CD14-positive monocyte (primary cell): ENCODE data around the gene SLC25A51. TPM values are rescaled to one million over a fixed set of nuclear protein-coding genes. Genes with fewer than 3 reads are reported as not detected.
A peak's percentile ranks its signal among the peaks of the same experiment; 100 is the strongest.
"Not testable (repeated sequence)": the region's sequence is repeated elsewhere in the genome, so short reads cannot be mapped to it uniquely, and the experiment has no call there.

Experiments
- DNase-seq, 3 donors: peaks; one replicate each; pipeline ENCODE4 v3.0.0-alpha.2; 2011 to 2022
- H2AFZ ChIP-seq: 2 replicates; pipeline ENCODE4 v1.6.0; 2012; ENCODE audit warnings: mild to moderate bottlenecking, low read depth, low read length, inconsistent platforms; ENCODE audit not compliant: insufficient read depth, poor library complexity, severe bottlenecking
- H3K27ac ChIP-seq, 2 donors: 1 replicate in 1 of 2; 2 replicates in 1 of 2; pipeline ENCODE4 v1.5.1; 2012 to 2013; ENCODE audit warnings: low read length in 2 of 2, control low read depth in 1 of 2, inconsistent platforms in 1 of 2, low read depth in 1 of 2, mild to moderate bottlenecking in 1 of 2
- H3K27me3 ChIP-seq, 2 donors: one replicate each; pipeline versions ENCODE4 v1.6.0 to v1.6.1; 2011 to 2013; ENCODE audit warnings: low read length in 2 of 2; ENCODE audit not compliant: control insufficient read depth in 2 of 2, insufficient read depth in 2 of 2
- H3K36me3 ChIP-seq, 2 donors: replicated peaks in 1 of 2; 1 replicate in 1 of 2; 2 replicates in 1 of 2; pipeline versions ENCODE4 v1.5.1 to v1.6.1; 2012 to 2013; ENCODE audit warnings: low read length in 2 of 2, control low read depth in 1 of 2, inconsistent platforms in 1 of 2, mild to moderate bottlenecking in 1 of 2; ENCODE audit not compliant: insufficient read depth in 2 of 2, control insufficient read depth in 1 of 2
- H3K4me1 ChIP-seq, 2 donors: 1 replicate in 1 of 2; 2 replicates in 1 of 2; pipeline versions ENCODE4 v1.5.1 to v1.6.1; 2012 to 2013; ENCODE audit warnings: low read length in 2 of 2, control low read depth in 1 of 2, inconsistent platforms in 1 of 2, mild to moderate bottlenecking in 1 of 2, moderate library complexity in 1 of 2; ENCODE audit not compliant: insufficient read depth in 2 of 2, control insufficient read depth in 1 of 2
- H3K4me2 ChIP-seq: replicated peaks from 2 replicates; pipeline ENCODE3; 2012; ENCODE audit warnings: low read length, moderate library complexity, mild to moderate bottlenecking; ENCODE audit not compliant: poor library complexity, severe bottlenecking; ENCODE audit errors: extremely low read depth
- H3K4me3 ChIP-seq, 3 experiments: fragments of 200-600 bp in 1 of 3; sonication (generic) in 1 of 3; replicated peaks in 1 of 3; 1 replicate in 2 of 3; 2 replicates in 1 of 3; pipeline ENCODE4 v1.5.1; 2011 to 2013; ENCODE audit warnings: low read length in 3 of 3, mild to moderate bottlenecking in 3 of 3, control low read depth in 2 of 3, low read depth in 2 of 3, inconsistent platforms in 1 of 3, moderate library complexity in 1 of 3
- H3K79me2 ChIP-seq: 2 replicates; pipeline ENCODE4 v1.6.0; 2012; ENCODE audit warnings: mild to moderate bottlenecking, control low read depth, inconsistent platforms, low read length, moderate library complexity; ENCODE audit not compliant: insufficient read depth
- H3K9ac ChIP-seq: 2 replicates; pipeline ENCODE4 v1.6.0; 2017; ENCODE audit warnings: low read length, mild to moderate bottlenecking; ENCODE audit not compliant: insufficient read depth, poor library complexity, severe bottlenecking
- H3K9me3 ChIP-seq, 2 donors: replicated peaks in 1 of 2; 1 replicate in 1 of 2; 2 replicates in 1 of 2; pipeline versions ENCODE4 v1.5.1 to v1.6.1; 2012 to 2013; ENCODE audit warnings: low read length in 2 of 2, control low read depth in 1 of 2; ENCODE audit not compliant: control insufficient read depth in 1 of 2, insufficient read depth in 1 of 2
- H4K20me1 ChIP-seq: 2 replicates; pipeline ENCODE4 v1.6.0; 2012; ENCODE audit warnings: mild to moderate bottlenecking, low read length, control low read depth, moderate library complexity; ENCODE audit not compliant: insufficient read depth
- H3K27ac Mint-ChIP-seq, 7 donors: one replicate each; pipeline ENCODE4 v1.8.0; 2020; ENCODE audit warnings: mild to moderate bottlenecking in 7 of 7, mixed read lengths in 7 of 7, moderate library complexity in 6 of 7, inconsistent platforms in 2 of 7
- H3K27me3 Mint-ChIP-seq, 3 donors: one replicate each; pipeline ENCODE4 v1.8.0; 2021 to 2022; ENCODE audit warnings: low read depth in 3 of 3, mild to moderate bottlenecking in 3 of 3, mixed read lengths in 3 of 3, moderate library complexity in 3 of 3, inconsistent platforms in 1 of 3
- H3K36me3 Mint-ChIP-seq, 2 donors: one replicate each; pipeline ENCODE4 v1.8.0; 2020; ENCODE audit warnings: mixed read lengths in 2 of 2, inconsistent platforms in 1 of 2, mild to moderate bottlenecking in 1 of 2
- H3K4me1 Mint-ChIP-seq: one replicate; pipeline ENCODE4 v1.8.0; 2020; ENCODE audit warnings: mild to moderate bottlenecking, mixed read lengths
- H3K4me3 Mint-ChIP-seq, 2 donors: one replicate each; pipeline ENCODE4 v1.8.0; 2020; ENCODE audit warnings: mild to moderate bottlenecking in 2 of 2, mixed read lengths in 2 of 2, moderate library complexity in 1 of 2
- H3K9me3 Mint-ChIP-seq, 7 donors: one replicate each; pipeline ENCODE4 v1.8.0; 2020 to 2022; ENCODE audit warnings: mixed read lengths in 7 of 7, mild to moderate bottlenecking in 6 of 7, moderate library complexity in 6 of 7, inconsistent platforms in 2 of 7
- CTCF ChIP-seq: fragments of 200-600 bp; IDR thresholded peaks from one replicate; pipeline ENCODE4 v1.8.0; 2022; ENCODE audit warnings: antibody characterized with exemption, mild to moderate bottlenecking
- WGBS: methylation state at CpG from one replicate; pipeline ENCODE4 v1.1.5; 2013; ENCODE audit warnings: missing lambda C conversion rate; ENCODE audit not compliant: insufficient coverage; 5-methylcytosine and 5-hydroxymethylcytosine counted together
- intact Hi-C, 2 donors: fragments of 100-400 bp; cut with micrococcal nuclease; formaldehyde crosslinking; loops; one replicate each; pipeline versions ENCODE4 v1.15.0 to v1.15.1; 2023
- polyA plus RNA-seq, 3 donors: library from polyadenylated mRNA; depleted of rRNA in 1 of 3; unstranded in 2 of 3; stranded (reverse) in 1 of 3; fragments of 300-500 nt in 2 of 3; fragments of >200 nt in 1 of 3; fragmentation: Illumina TruSeq in 2 of 3; gene quantifications; 1 replicate in 2 of 3; 2 replicates in 1 of 3; pipeline ENCODE4 v1.2.3, GENCODE V29; 2012 to 2021

Gene SLC25A51
- polyA plus RNA-seq, 3 donors = 5.9 to 12.4 (median 8.9) TPM

DNA sequence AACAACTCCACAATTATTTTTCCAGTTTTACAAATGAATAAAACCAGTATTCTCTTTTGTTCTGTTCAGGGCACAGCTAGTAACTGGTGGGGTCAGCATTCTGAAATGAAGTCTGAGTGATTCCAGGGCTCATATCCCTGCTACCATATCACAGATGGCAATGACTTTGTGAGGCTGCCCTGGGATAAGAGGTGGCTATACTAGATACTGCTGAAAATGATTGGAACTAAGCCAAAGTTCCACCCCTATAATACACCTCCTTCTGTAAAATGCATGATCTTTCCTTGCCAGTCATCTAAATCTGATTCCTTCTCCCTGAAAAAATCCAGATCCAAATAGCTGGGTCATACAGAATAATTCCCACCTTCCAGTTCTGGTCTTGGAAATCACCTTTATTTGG is 14.4 kb downstream of the SLC25A51 start:
- H3K4me1 Mint-ChIP-seq = peaks cover 14% of the 10 kb centered on the region
- H3K27ac Mint-ChIP-seq = no peak overlapping the region
- intact Hi-C loops = no loop called here
- peaks cover 8 to 9% of the 10 kb centered on the region in 2 donors for H3K4me1 ChIP-seq
- no peak overlapping the region for H3K9ac ChIP-seq
- peaks cover 38 to 44% of the 10 kb centered on the region in 2 donors for H3K36me3 Mint-ChIP-seq
- DNase-seq = no peak
- no peak overlapping the region for H3K4me3 ChIP-seq
- H3K4me3 Mint-ChIP-seq = no peak overlapping the region
- H3K27me3 ChIP-seq = no peaks in the 10 kb centered on the region
- H3K4me2 ChIP-seq = no peak overlapping the region
- H2AFZ ChIP-seq = no peak overlapping the region
- H3K79me2 ChIP-seq = peaks cover 14% of the 10 kb centered on the region
- H3K36me3 ChIP-seq = peaks cover 17 to 49% of the 10 kb centered on the region in 2 donors
- H3K27me3 Mint-ChIP-seq = peaks cover 0 to 2% (median 0%) of the 10 kb centered on the region in 3 donors
- H3K9me3 Mint-ChIP-seq = peaks cover 0 to 2% (median 0%) of the 10 kb centered on the region in 7 donors
- H4K20me1 ChIP-seq = peaks cover 17% of the 10 kb centered on the region
- H3K27ac ChIP-seq = no peak overlapping the region
- no peaks in the 10 kb centered on the region for H3K9me3 ChIP-seq
- no peak for TF ChIP-seq CTCF

- H2AFZ ChIP-seq, H3K27ac ChIP-seq, H3K4me3 Mint-ChIP-seq, H3K9me3 ChIP-seq, H3K9me3 Mint-ChIP-seq, H3K4me2 ChIP-seq, H3K9ac ChIP-seq, intact Hi-C loops, H3K4me1 ChIP-seq, H3K27me3 ChIP-seq, H3K4me3 ChIP-seq, H3K27me3 Mint-ChIP-seq: not testable (repeated sequence)
- WGBS = 58% methylated on average over 2 of the region's 11 CpGs
- Histone ChIP-seq H4K20me1 (peaks cover 17% of the 10 kb centered on the region), H3K36me3 (peaks cover 8 to 34% of the 10 kb centered on the region in 2 donors), H3K79me2 (peaks cover 14% of the 10 kb centered on the region)
- peak overlapping the region in 2 of 7 donors; percentile 43 to 77 for H3K27ac Mint-ChIP-seq
- H3K4me1 Mint-ChIP-seq = peaks cover 14% of the 10 kb centered on the region
- peak in 2 of 3 donors; percentile 30 to 31 for DNase-seq
- H3K36me3 Mint-ChIP-seq = peaks cover 25 to 30% of the 10 kb centered on the region in 2 donors
Observed at GRCh38 chr9:37887977-37888583, 15.8 kb downstream of the SLC25A51 start.
